Measurements from ENCODE around the gene OR5B2.

DNA sequence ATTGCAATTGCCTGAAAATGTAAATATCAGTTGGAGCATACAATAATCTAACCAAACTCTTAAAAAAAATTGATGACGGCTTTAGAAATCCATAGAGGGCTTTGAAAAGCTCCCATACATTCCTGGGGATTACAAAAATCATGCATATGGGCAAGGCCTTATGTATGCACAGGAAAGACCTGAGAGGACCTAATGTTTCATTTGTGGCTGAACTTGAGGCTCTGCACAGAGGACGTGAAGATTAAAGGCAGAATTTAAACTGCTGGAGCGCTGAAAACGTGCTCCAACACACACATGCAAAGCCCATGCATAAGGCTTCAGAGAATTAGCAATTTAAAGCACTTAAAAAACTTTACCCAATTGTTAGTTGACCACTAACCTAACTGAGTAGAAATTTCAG, 10.6 kb upstream of the OR5B2 start:
- TF ChIP-seq, protein P1, sequence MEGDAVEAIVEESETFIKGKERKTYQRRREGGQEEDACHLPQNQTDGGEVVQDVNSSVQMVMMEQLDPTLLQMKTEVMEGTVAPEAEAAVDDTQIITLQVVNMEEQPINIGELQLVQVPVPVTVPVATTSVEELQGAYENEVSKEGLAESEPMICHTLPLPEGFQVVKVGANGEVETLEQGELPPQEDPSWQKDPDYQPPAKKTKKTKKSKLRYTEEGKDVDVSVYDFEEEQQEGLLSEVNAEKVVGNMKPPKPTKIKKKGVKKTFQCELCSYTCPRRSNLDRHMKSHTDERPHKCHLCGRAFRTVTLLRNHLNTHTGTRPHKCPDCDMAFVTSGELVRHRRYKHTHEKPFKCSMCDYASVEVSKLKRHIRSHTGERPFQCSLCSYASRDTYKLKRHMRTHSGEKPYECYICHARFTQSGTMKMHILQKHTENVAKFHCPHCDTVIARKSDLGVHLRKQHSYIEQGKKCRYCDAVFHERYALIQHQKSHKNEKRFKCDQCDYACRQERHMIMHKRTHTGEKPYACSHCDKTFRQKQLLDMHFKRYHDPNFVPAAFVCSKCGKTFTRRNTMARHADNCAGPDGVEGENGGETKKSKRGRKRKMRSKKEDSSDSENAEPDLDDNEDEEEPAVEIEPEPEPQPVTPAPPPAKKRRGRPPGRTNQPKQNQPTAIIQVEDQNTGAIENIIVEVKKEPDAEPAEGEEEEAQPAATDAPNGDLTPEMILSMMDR (IDR thresholded peaks at IDR 0.05; ENCODE audit: low read length) = no peak
- TF ChIP-seq EZH2 (IDR thresholded peaks at IDR 0.05; ENCODE audit: borderline replicate concordance, low read length) = no peak

All from OCI-LY1 (cell line).